LNCAP (cell line): ENCODE results near the gene TLE1.

Experiments used
- CTCF ChIP-seq: fragments of 450-650 bp; IDR thresholded peaks from 2 replicates; pipeline ENCODE4 v1.5.1; 2017; ENCODE audit warnings: mild to moderate bottlenecking

TLE1 gene

DNA sequence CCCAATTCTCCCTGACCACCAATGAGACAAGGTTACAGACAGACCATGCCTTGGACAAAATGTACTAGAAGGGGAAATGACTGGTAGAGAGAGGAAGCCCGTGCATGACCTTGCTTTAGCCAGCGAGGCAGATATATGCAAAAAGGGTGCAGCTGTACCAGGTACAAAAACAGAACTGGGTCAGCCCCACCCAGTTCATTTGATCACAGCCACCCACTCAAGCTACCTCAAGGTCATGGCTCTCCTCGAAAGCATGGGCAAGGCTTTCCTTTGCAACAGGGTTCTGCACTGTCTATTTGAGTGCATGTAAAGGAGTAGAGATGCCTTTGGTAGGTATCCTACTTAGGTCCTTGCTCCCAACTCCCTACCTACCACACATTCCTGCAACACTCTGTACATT lies 33.3 kb downstream of the TLE1 start:
- no peak for TF ChIP-seq CTCF

DNA sequence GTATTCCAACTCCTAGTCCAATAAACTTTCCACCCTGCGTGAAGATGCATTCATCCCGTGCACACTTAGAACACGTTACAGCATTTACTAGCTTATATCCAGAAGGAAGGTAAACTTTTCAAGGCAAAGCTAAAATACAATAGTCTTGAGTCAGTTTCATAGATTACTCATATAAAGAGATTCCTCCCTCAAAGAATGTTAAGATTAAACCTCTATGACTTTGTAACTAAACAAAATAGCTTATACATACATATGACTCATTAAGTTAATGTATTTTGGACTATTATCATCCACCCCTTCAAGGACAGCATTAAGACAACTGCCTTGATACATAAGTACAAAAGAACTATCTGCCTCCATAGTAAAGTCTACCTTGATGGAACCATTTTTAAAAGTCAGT lies 36.1 kb downstream of the TLE1 start:
- no peak for TF ChIP-seq CTCF

GRCh38 chr9:81652058-81652687 lies 37.2 kb downstream of the TLE1 start:
- TF ChIP-seq CTCF = no peak

DNA sequence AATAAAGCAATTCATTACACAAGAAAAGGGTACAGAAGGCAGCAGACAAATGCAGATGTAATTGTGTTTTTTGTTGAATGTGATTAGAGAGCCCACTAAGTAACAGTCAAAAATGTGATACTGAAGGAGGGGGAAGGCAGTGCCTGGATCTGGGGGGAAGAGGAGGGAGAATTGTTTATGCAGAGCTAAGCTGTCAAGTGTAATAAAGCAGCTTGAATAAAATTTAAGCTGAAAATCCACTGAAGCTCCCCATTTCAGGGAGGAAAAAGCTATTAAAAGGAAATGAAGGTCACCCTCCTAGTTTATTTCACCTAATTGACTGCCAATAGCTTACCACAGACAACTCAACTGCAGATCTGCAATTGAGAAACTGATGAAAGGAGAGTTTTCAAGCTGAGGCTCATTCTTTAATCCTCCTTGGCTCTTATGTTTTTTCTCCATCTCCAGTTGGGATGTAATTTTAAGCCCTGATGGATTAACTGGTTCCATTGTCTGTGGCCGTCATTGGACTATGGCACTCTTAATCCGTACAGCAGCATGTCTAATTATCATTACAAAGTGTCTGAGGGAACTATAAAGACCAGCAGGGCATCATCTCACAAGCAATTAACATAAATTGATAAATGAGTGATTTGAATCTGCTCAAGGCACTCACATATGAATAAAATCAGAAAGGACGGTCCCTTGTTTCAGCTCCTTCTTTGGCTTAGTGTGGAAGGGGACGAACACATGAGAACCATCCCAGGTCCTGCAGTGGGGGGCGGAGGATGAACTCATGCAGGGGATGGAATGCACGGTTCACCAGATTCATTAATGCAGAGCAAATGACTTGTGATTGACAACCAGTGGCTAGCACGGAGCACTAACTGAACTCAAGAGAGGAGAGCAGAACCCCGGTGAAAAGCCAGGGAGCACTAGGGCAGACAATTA lies 38.5 kb downstream of the TLE1 start:
- TF ChIP-seq CTCF = no peak

- no peak for TF ChIP-seq CTCF
Measured at GRCh38 chr9:81649475-81650240, 39.7 kb downstream of the TLE1 start.

GRCh38 chr9:81648891-81649290 lies 40.5 kb downstream of the TLE1 start:
- no peak for TF ChIP-seq CTCF

DNA sequence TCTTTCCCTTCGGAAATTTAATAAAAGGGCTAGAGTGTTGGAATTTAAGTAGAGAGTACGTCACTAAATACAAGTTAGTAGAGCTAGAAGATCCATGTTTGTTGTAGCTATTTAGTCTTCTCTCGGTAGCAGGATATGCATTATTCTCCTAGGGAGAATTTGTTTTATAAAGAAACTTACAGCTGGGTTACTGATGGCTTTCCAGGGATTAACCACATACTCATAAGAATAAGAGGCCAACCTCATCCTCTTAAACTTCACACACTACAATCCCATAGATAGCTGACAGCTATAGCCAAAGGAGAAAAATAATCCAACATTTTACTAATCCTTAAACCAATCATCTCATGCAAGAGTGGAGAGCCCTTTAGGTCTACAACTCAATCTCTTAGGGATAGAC lies 43.0 kb downstream of the TLE1 start:
- no peak for TF ChIP-seq CTCF
